HG03520 (cell line): ENCODE results near the gene SRCAP.

Experiments
- ATAC-seq: cut with Tn5 transposase; IDR thresholded peaks from one replicate; pipeline ENCODE4 v1.9.1; 2021; ENCODE audit warnings: mild to moderate bottlenecking, moderate library complexity; ENCODE audit not compliant: unreplicated experiment

Gene SRCAP

DNA sequence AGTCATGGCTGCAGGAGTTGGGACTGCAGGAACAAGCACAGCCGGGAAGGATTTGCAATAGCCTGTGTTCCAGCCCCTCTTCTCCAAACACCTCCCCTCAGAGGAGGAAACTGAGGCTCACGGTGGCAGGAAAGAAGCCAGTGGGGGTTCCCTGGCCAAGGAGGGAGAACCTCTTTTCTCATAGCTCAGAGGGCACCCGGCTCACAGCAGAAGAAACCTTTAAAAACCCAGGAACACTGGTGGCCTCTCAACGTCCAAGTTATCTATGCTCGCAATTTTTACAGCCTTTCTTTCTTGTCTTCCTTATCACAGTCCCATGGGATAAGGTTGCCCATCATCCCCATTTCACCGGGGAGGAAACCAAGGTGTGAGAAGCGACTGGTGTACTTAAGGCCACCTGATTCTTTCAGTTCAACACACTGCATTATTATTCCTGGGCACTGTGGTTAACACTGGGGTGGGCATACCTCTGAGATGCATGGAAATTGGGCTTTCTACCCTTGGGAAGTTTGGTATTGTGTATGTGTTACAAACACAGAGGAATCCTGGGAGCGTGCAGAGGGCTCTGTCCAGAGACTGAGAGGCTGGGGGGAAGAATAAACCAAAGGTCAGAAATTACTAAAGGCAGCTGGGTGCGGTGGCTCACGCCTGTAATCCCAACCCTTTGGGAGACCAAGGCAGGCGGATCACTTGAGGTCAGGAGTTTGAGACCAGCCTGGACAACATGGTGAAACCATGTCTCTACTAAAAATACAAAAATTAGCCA, 88.8 kb downstream of the SRCAP start:
- ATAC-seq, result no peak
